Measurements from ENCODE around the gene ATP13A5. TPM values are rescaled to one million over a fixed set of nuclear protein-coding genes. Genes with fewer than 3 reads are reported as not detected.

The ATP13A5 gene
- total RNA-seq, 1 experiment from 2014 or later: not detected

GRCh38 chr3:193240436-193240849 lies 138.1 kb downstream of the ATP13A5 start:
- Mint-ChIP-seq H3K4me3 (peak overlapping the region; percentile 75 to 82), H3K27me3 (ENCODE audit: low read depth) (peaks cover 18% of the 10 kb centered on the region), H3K27ac (peak overlapping the region in 1 of 3 experiments; percentile 88; a peak in 1 of 7 replicates), H3K4me1 (peaks cover 16 to 20% of the 10 kb centered on the region in 2 experiments), H3K9me3 (no peaks in the 10 kb centered on the region; a peak in 1 of 5 replicates), H3K36me3 (ENCODE audit: insufficient read depth in 1 of 3, low read depth in 3 of 3) (no peaks in the 10 kb centered on the region; a peak in 2 of 7 replicates)
- peaks cover 3% of the 10 kb centered on the region for H3K79me1 ChIP-seq (ENCODE audit: insufficient read depth, low read depth, low read length, poor library complexity, severe bottlenecking)
- H4K20me1 ChIP-seq (ENCODE audit: control insufficient read depth, insufficient read depth, insufficient read length): no peaks in the 10 kb centered on the region
- H3T11ph ChIP-seq (ENCODE audit: low read length): no peak overlapping the region
- TF ChIP-seq CTCF (conservative IDR thresholded peaks at IDR 0.05): no peak
- no peak overlapping the region for H3K18ac ChIP-seq (ENCODE audit: insufficient read length, low read depth, low read length)
- peak overlapping the region; percentile 91; the same call in 1 of the 2 replicates for H3K14ac ChIP-seq (ENCODE audit: insufficient read depth, low read length)
- peaks cover 2% of the 10 kb centered on the region; the same call in 1 of the 2 replicates for H3K4me1 ChIP-seq (ENCODE audit: insufficient read depth, low read length)
- H3K56ac ChIP-seq (ENCODE audit: insufficient read length, low read depth, low read length): no peak overlapping the region
- no peak overlapping the region; the same call in 1 of the 2 replicates for H3K4ac ChIP-seq (ENCODE audit: low read depth, low read length)
- H3K23me2 ChIP-seq (ENCODE audit: insufficient read length, low read depth, low read length, poor library complexity, severe bottlenecking): peaks cover 10% of the 10 kb centered on the region
- H2BK120ac ChIP-seq (ENCODE audit: low read depth, low read length, poor library complexity, severe bottlenecking): no peak overlapping the region
- H3K27me3 ChIP-seq (ENCODE audit: insufficient read depth, low read length): no peaks in the 10 kb centered on the region
- no peak overlapping the region for H2BK12ac ChIP-seq (ENCODE audit: insufficient read length, low read depth, low read length)
- no peaks in the 10 kb centered on the region for H3K79me2 ChIP-seq (ENCODE audit: insufficient read depth, low read length)
- no peak overlapping the region for H2BK5ac ChIP-seq (ENCODE audit: insufficient read length, low read length)
- peak; percentile 67 for DNase-seq
- no peak overlapping the region for H2BK15ac ChIP-seq (ENCODE audit: low read depth, low read length)
- H3K27ac ChIP-seq (ENCODE audit: insufficient read length, low read depth, low read length): no peak overlapping the region
- no peaks in the 10 kb centered on the region for H3K9me3 ChIP-seq (ENCODE audit: control insufficient read depth, low read depth, low read length)
- peak overlapping the region; percentile 96 for H3K4me2 ChIP-seq (ENCODE audit: insufficient read depth, insufficient read length, low read length)
- no CpG with 5 or more reads among the region's 9 CpGs for WGBS (ENCODE audit: extremely low coverage, insufficient read length, low lambda C conversion rate)
- H2AK5ac ChIP-seq (ENCODE audit: insufficient read length, low read length): no peak overlapping the region
- H4K91ac ChIP-seq (ENCODE audit: insufficient read length, low read depth, low read length): no peak overlapping the region
- no peak overlapping the region for H4K5ac ChIP-seq (ENCODE audit: insufficient read length, low read depth, low read length)
- peak overlapping the region; percentile 80 for H2AFZ ChIP-seq (ENCODE audit: low read length)
- no peak overlapping the region for H2BK20ac ChIP-seq (ENCODE audit: low read depth, low read length, poor library complexity, severe bottlenecking)
- H3K9ac ChIP-seq (ENCODE audit: extremely low read depth, insufficient read length, low read length): peak overlapping the region; percentile 59
- no peak overlapping the region for H3K23ac ChIP-seq (ENCODE audit: insufficient read length, low read depth, low read length)
- H4K8ac ChIP-seq (replicated peaks; ENCODE audit: insufficient read length, low read depth, low read length): no peak overlapping the region
